Dedifferentiated amniotic fluid mesenchymal stem cell (primary cell): ENCODE data around the gene VPS13C.

Source experiments
- DNase-seq: peaks from one replicate; pipeline ENCODE4 v3.0.0-alpha.2; 2016; ENCODE audit errors: extremely low spot score

Gene VPS13C

GRCh38 chr15:62060113-62060895 is at the start of gene VPS13C:
TSS of gene VPS13C (minus strand) at chr15:62060447. CDS start at chr15:62060374, 73 bp downstream.
- peak; percentile 93 for DNase-seq

- DNase-seq: no peak
These were observed 49.2 kb upstream of the VPS13C start for GRCh38 chr15:62109437-62109836.

- no peak for DNase-seq
These were observed 48.2 kb upstream of the VPS13C start for GRCh38 chr15:62108411-62108810.

- no peak for DNase-seq
These were observed 47.4 kb upstream of the VPS13C start for GRCh38 chr15:62107571-62108121.

- DNase-seq: no peak
These were observed 45.8 kb upstream of the VPS13C start for GRCh38 chr15:62106096-62106495.

- no peak for DNase-seq
These were observed 45.0 kb upstream of the VPS13C start for GRCh38 chr15:62105266-62105665.

- DNase-seq: no peak
These were observed 44.6 kb upstream of the VPS13C start for GRCh38 chr15:62104846-62105245.

- DNase-seq: no peak
These were observed 44.2 kb upstream of the VPS13C start for GRCh38 chr15:62104401-62104800.

GRCh38 chr15:62103431-62103830 is 43.2 kb upstream of the VPS13C start:
- no peak for DNase-seq

GRCh38 chr15:62099094-62099601 is 38.9 kb upstream of the VPS13C start:
- peak; percentile 73 for DNase-seq

GRCh38 chr15:62094388-62094787 is 34.1 kb upstream of the VPS13C start:
- no peak for DNase-seq

- DNase-seq: no peak
These were observed 33.6 kb upstream of the VPS13C start for GRCh38 chr15:62093809-62094208.

GRCh38 chr15:62090988-62091387 is 30.7 kb upstream of the VPS13C start:
- no peak for DNase-seq

- no peak for DNase-seq
These were observed 29.4 kb upstream of the VPS13C start for GRCh38 chr15:62089616-62090015.

GRCh38 chr15:62088353-62088693 is 28.1 kb upstream of the VPS13C start:
- DNase-seq: no peak

GRCh38 chr15:62087671-62088352 is 27.6 kb upstream of the VPS13C start:
- DNase-seq: peak; percentile 53

- no peak for DNase-seq
These were observed 25.5 kb upstream of the VPS13C start for GRCh38 chr15:62085740-62086139.

GRCh38 chr15:62083194-62084154 is 23.2 kb upstream of the VPS13C start:
- no peak for DNase-seq

- DNase-seq: no peak
These were observed 19.3 kb upstream of the VPS13C start for GRCh38 chr15:62079594-62079993.

GRCh38 chr15:62075595-62076277 is 15.5 kb upstream of the VPS13C start:
- DNase-seq: no peak

- peak; percentile 55 for DNase-seq
These were observed 11.6 kb upstream of the VPS13C start for GRCh38 chr15:62071711-62072308.
